Activated naive CD4-positive, alpha-beta T cell treated with anti-CD3 and anti-CD28 coated beads for 36 hours (primary cell): ENCODE data around the gene MND1. TPM values are rescaled to one million over a fixed set of nuclear protein-coding genes. Genes with fewer than 3 reads are reported as not detected.
A peak's percentile ranks its signal among the peaks of the same experiment; 100 is the strongest.

Experiments
- CTCF ChIA-PET: fragments of 350-600 bp; sonication (Branson Sonifier 250); formaldehyde crosslinking; loops from one replicate; lab custom pipeline; 2021; ENCODE audit warnings: antibody characterized with exemption; lab: Charles Lee
- DNase-seq: peaks from one replicate; pipeline ENCODE4 v3.0.0-alpha.2; 2020
- H3K27ac Mint-ChIP-seq: one replicate; pipeline ENCODE4 v1.8.0; 2021; ENCODE audit warnings: mild to moderate bottlenecking, mixed read lengths
- H3K27me3 Mint-ChIP-seq: one replicate; pipeline ENCODE4 v1.8.0; 2021; ENCODE audit warnings: low read depth, mixed read lengths
- H3K36me3 Mint-ChIP-seq: one replicate; pipeline ENCODE4 v1.8.0; 2021; ENCODE audit warnings: low read depth, mixed read lengths
- H3K4me1 Mint-ChIP-seq: one replicate; pipeline ENCODE4 v1.8.0; 2021; ENCODE audit warnings: low read depth, mixed read lengths
- H3K4me3 Mint-ChIP-seq: one replicate; pipeline ENCODE4 v1.8.0; 2021; ENCODE audit warnings: mild to moderate bottlenecking, moderate library complexity, mixed read lengths
- H3K9me3 Mint-ChIP-seq: one replicate; pipeline ENCODE4 v1.8.0; 2021; ENCODE audit warnings: mixed read lengths
- intact Hi-C: fragments of 100-400 bp; cut with micrococcal nuclease; formaldehyde crosslinking; loops from one replicate; pipeline ENCODE4 v1.15.1; 2023
- total RNA-seq, 2 experiments: library from RNA; stranded (reverse); gene quantifications; one replicate each; pipeline ENCODE4 v1.2.3, GENCODE V29; 2021

MND1 gene
- total RNA-seq, 2 experiments from 2014 or later = 51.3 to 52.6 TPM

DNA sequence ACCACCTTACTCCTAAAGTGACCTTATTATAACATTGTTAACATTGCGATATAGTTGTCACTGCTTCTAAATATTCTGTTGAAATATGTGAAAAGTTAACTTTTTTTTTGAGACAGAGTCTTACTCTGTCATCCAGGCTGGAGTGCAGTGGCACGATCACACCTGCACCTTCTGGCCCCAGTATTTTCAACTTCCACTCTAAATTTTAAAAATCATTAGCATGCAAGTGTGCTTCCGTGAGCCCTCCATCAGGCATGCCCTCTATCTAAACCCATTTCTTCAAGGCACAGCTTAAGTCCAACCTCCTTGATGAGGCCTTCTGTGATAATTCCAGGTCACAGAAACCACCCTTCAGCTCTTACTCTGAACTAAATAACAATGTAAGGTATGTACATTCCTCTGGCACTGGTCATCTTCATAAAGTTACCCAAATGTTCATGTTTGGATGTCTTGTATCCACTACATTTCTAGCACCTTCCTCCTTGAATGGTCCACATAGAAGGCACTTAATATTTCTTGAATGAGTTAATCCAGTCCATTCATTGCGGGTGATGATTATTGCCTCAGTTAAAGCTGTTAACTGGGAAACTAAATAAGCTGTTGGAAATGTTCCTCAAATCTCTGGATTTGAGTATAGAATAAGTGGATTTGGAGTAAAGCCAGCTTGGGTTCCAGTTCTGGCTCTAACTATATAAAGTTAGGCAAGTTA is 83.0 kb downstream of the MND1 start:
- H3K27ac Mint-ChIP-seq = no peak overlapping the region
- CTCF ChIA-PET = interaction anchor here (0.6 to 2.1 kb wide), 5 partner anchors 13 to 169 kb away, joined by 3 to 7 read pairs (median 4); partner anchors contain the start of gene TMEM131L
- H3K36me3 Mint-ChIP-seq = peaks cover 3% of the 10 kb centered on the region
- peaks cover 65% of the 10 kb centered on the region for H3K4me1 Mint-ChIP-seq
- no peak overlapping the region for H3K4me3 Mint-ChIP-seq
- H3K9me3 Mint-ChIP-seq = no peaks in the 10 kb centered on the region
- H3K27me3 Mint-ChIP-seq = no peaks in the 10 kb centered on the region
- intact Hi-C loops = loop anchor here (5.0 to 10.0 kb wide), 3 partner anchors 203 to 325 kb away; no protein-coding TSS in a partner anchor
- no peak for DNase-seq

DNA sequence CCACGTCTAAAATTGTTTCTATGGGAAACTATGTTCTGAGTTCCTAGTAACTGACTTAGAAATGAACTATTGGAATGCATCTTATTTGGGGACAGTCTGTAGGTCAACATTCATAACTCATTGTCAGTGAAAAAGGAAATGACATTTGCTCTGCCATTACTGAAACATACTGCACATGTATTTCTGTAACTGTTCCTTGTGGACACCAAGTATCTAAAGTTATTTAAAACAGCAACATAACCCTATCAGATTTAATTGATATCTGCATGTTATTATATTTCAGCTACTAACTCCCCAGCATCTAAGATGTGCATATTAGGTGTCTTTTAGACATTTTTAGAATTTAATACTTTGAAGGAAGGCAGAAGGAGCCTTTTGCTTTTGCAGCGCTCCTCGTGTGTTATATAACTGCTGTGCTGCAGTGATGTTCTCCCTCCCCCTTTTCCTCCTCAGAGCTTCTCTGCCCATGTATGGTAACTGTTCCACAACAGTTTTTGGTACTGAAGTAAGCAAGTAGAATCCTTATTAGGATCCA is 84.5 kb downstream of the MND1 start:
- no peak overlapping the region for H3K27ac Mint-ChIP-seq
- H3K9me3 Mint-ChIP-seq = no peaks in the 10 kb centered on the region
- CTCF ChIA-PET = interaction anchor here (0.6 to 1.6 kb wide), 6 partner anchors 29 to 94 kb away, joined by 3 to 4 read pairs (median 4); no protein-coding TSS in a partner anchor
- no peak for DNase-seq
- peaks cover 3% of the 10 kb centered on the region for H3K36me3 Mint-ChIP-seq
- intact Hi-C loops = loop anchor here (1.0 to 10.0 kb wide), 4 partner anchors 85 to 323 kb away; partner anchors contain the start of gene MND1
- no peak overlapping the region for H3K4me3 Mint-ChIP-seq
- H3K27me3 Mint-ChIP-seq = no peaks in the 10 kb centered on the region
- H3K4me1 Mint-ChIP-seq = peaks cover 75% of the 10 kb centered on the region

DNA sequence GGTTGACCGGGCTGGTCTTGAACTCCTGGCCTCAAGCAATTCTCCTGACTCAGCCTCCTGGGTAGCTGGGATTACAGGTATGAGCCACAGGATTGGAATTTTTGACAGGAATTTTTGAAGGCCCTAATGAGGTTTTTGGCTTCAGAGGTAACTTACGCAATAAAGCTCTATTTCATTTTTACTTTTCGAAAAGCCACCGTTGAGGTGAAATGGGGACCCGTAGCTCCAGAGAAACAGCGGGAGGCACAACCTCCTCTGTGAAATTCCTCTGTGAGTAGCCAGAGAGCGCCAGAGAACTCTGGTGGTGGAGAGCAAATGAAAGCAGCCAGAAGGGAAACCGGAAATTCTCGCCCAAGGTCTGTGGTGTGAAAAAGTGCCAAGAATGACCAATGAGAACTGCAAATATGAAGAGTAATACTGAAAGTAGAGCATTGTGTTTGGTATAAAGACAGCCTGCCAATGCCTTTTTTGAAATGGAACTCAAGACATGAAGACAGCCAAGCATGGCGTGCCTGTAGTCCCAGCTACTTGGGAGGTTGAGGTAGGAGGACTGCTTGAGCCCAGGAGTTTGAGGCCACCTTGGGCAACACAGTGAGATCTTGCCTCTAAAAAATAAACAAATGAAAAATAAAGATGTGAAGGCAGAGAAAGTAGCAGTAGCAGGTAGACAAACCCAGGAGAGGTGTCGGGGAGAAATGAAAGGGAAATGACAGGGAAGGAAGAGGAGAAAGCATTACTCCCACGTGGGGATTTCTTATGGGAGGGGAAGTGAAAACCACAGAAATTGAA is 88.7 kb downstream of the MND1 start:
- CTCF ChIA-PET = interaction anchor here (0.6 to 2.7 kb wide), 41 partner anchors 10 to 317 kb away, joined by 3 to 19 read pairs (median 4); partner anchors contain the start of gene TMEM131L
- peak overlapping the region; percentile 78 for H3K4me3 Mint-ChIP-seq
- peak overlapping the region; percentile 91 for H3K27ac Mint-ChIP-seq
- H3K4me1 Mint-ChIP-seq = peaks cover 76% of the 10 kb centered on the region
- H3K36me3 Mint-ChIP-seq = no peaks in the 10 kb centered on the region
- peak; percentile 89 for DNase-seq
- no peaks in the 10 kb centered on the region for H3K27me3 Mint-ChIP-seq
- intact Hi-C loops = loop anchor here (1.0 to 2.0 kb wide), 8 partner anchors 35 to 280 kb away; no protein-coding TSS in a partner anchor
- H3K9me3 Mint-ChIP-seq = no peaks in the 10 kb centered on the region

GRCh38 chr4:153433754-153434105 is 89.2 kb downstream of the MND1 start:
- H3K4me1 Mint-ChIP-seq = peaks cover 76% of the 10 kb centered on the region
- no peak for DNase-seq
- no peaks in the 10 kb centered on the region for H3K27me3 Mint-ChIP-seq
- peak overlapping the region; percentile 91 for H3K27ac Mint-ChIP-seq
- H3K4me3 Mint-ChIP-seq = peak overlapping the region; percentile 78
- CTCF ChIA-PET = interaction anchor here (0.9 to 2.5 kb wide), 19 partner anchors 10 to 316 kb away, joined by 3 to 19 read pairs (median 4); partner anchors contain the start of gene TMEM131L
- intact Hi-C loops = loop anchor here (1.0 to 2.0 kb wide), 8 partner anchors 35 to 281 kb away; no protein-coding TSS in a partner anchor
- no peaks in the 10 kb centered on the region for H3K9me3 Mint-ChIP-seq
- no peaks in the 10 kb centered on the region for H3K36me3 Mint-ChIP-seq

DNA sequence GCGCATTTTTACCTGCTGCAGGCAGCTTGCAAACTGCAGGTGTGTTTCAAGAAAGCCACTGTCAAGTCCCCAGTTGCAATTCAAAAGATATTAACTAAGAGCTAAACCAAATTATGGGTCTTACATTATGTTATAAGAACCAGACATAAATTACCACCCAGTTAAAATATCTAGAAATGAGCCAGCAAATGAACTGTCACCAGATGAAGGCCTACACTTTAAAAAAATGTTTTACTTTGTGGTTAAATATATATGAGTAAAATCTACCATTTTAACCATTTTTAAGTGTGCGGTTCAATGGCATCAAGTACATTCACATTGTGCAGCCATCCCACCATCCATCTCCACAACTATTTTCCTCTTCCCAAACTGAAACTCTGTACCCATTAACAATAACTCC is 89.7 kb downstream of the MND1 start:
- DNase-seq = no peak
- Mint-ChIP-seq H3K27ac (peak overlapping the region; percentile 91), H3K4me1 (peaks cover 76% of the 10 kb centered on the region), H3K27me3 (no peaks in the 10 kb centered on the region), H3K36me3 (no peaks in the 10 kb centered on the region), H3K9me3 (no peaks in the 10 kb centered on the region), H3K4me3 (peak overlapping the region; percentile 78)
- intact Hi-C loops = no loop called here
- CTCF ChIA-PET = interaction anchor here (0.9 to 2.5 kb wide), 7 partner anchors 32 to 272 kb away, joined by 3 to 11 read pairs (median 4); partner anchors contain the start of gene TMEM131L

DNA sequence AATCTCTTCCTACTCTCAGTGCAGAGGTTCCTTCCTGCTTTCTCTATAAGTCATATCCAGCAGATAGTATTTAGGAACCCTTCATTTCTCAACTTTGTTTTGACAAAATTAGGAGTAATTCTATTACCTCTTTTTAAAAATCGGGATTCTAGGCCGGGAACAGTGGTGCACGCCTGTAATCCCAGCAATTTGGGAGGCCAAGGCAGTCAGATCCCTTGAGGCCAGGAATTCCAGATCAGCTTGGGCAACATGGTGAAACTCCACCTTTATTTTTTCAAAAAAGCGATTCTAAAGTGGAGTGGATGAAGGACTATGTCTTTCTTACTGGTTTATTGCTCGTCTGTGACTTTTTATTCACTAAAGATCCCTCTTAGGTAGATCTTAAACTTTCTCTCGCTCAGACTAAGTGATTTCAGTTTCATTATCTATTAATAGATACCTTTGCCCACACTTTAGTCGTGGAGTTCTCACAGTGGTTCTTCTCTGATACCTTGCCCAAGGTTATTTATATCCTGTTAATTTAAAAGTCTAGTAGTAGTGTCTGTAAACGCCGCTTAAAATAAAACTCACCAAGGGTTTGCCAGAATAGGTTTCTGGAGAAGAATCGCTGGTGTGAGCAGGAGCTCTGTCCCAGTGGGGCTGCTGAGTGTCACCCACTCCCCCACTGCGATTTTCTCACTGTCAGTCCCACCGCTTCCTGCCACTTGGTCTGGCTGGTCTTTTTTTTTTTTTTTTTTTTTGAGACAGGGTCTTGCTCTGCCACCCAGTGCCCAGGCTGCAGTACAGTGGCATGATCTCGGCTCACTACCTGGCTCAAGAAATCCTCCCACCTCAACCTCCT is 94.6 kb downstream of the MND1 start:
- Mint-ChIP-seq H3K4me3 (peak overlapping the region; percentile 72), H3K9me3 (no peaks in the 10 kb centered on the region), H3K36me3 (no peaks in the 10 kb centered on the region), H3K27ac (peak overlapping the region; percentile 88), H3K4me1 (peaks cover 57% of the 10 kb centered on the region), H3K27me3 (no peaks in the 10 kb centered on the region)
- DNase-seq = peak; percentile 44
- intact Hi-C loops = loop anchor here (1.0 kb wide), 2 partner anchors 11 to 94 kb away; no protein-coding TSS in a partner anchor
- CTCF ChIA-PET = interaction anchor here (1.2 kb wide), 1 partner anchor 28 kb away, joined by 3 read pairs; no protein-coding TSS in a partner anchor

GRCh38 chr4:153439831-153440230 is 95.3 kb downstream of the MND1 start:
- intact Hi-C loops = loop anchor here (1.0 kb wide), 2 partner anchors 10 to 95 kb away; no protein-coding TSS in a partner anchor
- DNase-seq = no peak
- H3K36me3 Mint-ChIP-seq = no peaks in the 10 kb centered on the region
- H3K4me3 Mint-ChIP-seq = peak overlapping the region; percentile 38
- no peaks in the 10 kb centered on the region for H3K9me3 Mint-ChIP-seq
- no peaks in the 10 kb centered on the region for H3K27me3 Mint-ChIP-seq
- H3K27ac Mint-ChIP-seq = peak overlapping the region; percentile 50
- CTCF ChIA-PET = no interaction called here
- peaks cover 53% of the 10 kb centered on the region for H3K4me1 Mint-ChIP-seq

DNA sequence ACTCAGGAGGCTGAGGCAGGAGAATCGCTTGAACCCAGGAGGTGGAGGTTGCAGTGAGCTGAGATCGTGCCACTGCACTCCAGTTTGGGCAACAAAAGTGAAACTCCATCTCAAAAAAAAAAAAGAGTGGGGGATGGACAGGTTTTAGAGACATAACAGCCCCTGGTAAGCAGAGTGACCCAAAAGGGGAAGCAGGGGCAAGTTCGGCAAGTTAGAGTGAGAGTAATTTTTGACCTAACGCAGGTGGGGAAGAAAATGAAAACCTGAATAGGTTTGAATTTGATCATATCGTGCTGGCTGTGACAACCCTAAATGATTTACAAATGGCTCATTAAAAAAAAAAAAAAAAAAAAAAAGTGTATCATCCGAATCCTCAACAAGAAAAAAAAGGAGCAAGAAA is 96.0 kb downstream of the MND1 start:
- H3K27me3 Mint-ChIP-seq = no peaks in the 10 kb centered on the region
- no peaks in the 10 kb centered on the region for H3K9me3 Mint-ChIP-seq
- H3K27ac Mint-ChIP-seq = peak overlapping the region; percentile 73
- intact Hi-C loops = no loop called here
- no peak for DNase-seq
- CTCF ChIA-PET = no interaction called here
- peaks cover 51% of the 10 kb centered on the region for H3K4me1 Mint-ChIP-seq
- H3K4me3 Mint-ChIP-seq = no peak overlapping the region
- H3K36me3 Mint-ChIP-seq = no peaks in the 10 kb centered on the region

DNA sequence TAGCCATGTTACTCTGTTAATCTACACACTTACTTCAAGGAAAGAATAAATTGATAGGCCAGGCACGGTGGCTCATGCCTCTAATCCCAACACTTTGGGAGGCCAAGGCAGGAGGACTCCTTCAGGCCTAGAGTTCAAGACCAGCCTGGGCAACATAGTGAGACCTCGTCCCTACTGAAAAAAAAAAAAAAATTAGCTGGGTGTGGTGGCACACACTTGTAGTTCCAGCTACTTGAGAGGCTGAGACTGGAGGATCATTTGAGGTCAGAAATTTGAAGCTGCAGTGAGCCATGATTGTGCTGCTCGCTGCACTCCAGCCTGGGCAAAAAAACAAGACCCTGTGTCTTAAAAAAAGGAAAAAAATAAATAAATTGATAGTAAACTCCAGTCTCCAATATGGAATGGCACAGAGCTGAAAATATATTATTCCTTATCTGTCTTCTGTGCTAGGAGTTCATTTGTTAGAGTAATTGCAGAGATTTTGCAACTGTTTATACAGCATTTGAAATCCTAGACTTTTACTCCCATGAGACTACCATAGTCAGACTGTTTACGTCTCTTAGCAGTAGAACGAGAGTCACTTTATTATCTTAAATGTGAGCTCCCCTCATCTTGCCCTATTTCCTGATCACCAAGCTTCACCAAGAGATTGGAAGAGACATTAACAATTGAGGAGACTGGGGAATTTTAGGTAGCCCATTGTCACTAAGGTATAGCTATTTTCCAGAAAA is 102.9 kb downstream of the MND1 start:
- CTCF ChIA-PET = interaction anchor here (0.7 to 1.8 kb wide), 4 partner anchors 10 to 135 kb away, joined by 3 to 7 read pairs (median 4); no protein-coding TSS in a partner anchor

DNA sequence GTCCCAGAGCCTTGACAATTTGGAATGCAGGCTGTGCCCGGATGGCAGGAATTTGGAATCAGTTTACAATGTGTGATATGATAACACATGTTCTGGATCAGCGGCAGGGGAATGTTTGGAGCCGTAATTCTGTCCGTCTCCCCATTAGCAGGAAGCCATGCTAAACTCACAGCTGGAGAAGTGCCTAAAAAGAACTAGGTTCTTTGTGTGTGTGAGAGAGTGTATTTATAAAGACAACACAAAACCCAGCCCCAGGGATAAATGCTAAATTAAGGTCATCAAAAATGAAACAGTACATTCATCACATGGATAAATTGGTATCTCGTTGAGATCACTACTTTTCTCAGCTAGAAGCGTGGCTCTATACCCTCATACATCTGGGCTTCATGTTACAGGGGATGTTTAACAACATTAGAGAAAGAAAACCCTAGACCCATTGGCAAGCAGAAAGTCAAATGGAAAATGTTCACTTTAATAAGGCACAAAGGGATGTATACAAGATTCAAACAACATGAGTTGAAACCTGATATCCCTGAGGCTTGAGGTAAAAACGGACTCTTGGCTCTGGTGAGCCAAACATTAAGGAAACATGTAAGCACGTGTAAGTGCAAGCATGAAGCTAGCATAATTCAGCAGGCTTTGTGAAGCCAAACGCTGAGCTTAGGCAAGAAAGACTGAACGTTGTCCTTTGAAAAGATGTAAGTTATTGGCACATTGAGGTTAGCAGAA is 103.7 kb downstream of the MND1 start:
- peaks cover 28% of the 10 kb centered on the region for H3K4me1 Mint-ChIP-seq
- no peak overlapping the region for H3K4me3 Mint-ChIP-seq
- intact Hi-C loops = no loop called here
- no peak overlapping the region for H3K27ac Mint-ChIP-seq
- DNase-seq = no peak
- no peaks in the 10 kb centered on the region for H3K27me3 Mint-ChIP-seq
- CTCF ChIA-PET = interaction anchor here (1.8 kb wide), 2 partner anchors 11 kb away, joined by 5 to 7 read pairs; no protein-coding TSS in a partner anchor
- no peaks in the 10 kb centered on the region for H3K36me3 Mint-ChIP-seq
- no peaks in the 10 kb centered on the region for H3K9me3 Mint-ChIP-seq

More for the DNA sequence above, 102.9 kb downstream of the MND1 start:
- no peaks in the 10 kb centered on the region for H3K36me3 Mint-ChIP-seq
- H3K4me3 Mint-ChIP-seq = no peak overlapping the region
- H3K4me1 Mint-ChIP-seq = peaks cover 31% of the 10 kb centered on the region
- H3K27ac Mint-ChIP-seq = no peak overlapping the region
- DNase-seq = no peak
- no peaks in the 10 kb centered on the region for H3K27me3 Mint-ChIP-seq
- intact Hi-C loops = no loop called here
- H3K9me3 Mint-ChIP-seq = no peaks in the 10 kb centered on the region
